ENCODE data around the gene PLCL1. TPM values are rescaled to one million over a fixed set of nuclear protein-coding genes. Genes with fewer than 3 reads are reported as not detected.
"Not testable (repeated sequence)": the region's sequence is repeated elsewhere in the genome, so short reads cannot be mapped to it uniquely, and the experiment has no call there.

PLCL1 gene
- total and polyA plus RNA-seq, 5 experiments from 2014 or later: 3.0 to 8.8 (median 4.8) TPM

DNA sequence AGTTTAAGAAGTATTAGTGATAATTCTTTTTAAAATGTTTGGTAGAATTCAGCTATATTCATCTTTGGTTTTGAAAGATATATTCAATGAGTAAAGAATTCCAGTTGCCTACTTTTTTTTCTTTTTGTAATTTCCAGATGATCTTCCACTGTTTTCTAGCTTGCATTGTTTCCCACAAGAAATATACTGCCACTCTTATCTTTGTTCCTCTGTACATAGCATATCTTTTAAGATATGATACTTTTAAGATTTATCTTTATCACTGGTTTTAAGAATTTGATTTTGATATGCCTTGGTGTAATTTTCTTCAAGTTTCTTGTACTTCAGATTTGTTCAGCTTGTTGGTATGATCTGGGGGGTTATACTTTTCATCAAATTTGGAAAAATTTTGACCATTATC, 374.4 kb downstream of the PLCL1 start:
- Mint-ChIP-seq H3K9me3 (peaks cover 4 to 43% (median 25%) of the 10 kb centered on the region in 9 donors), H3K4me1 (no peaks in the 10 kb centered on the region), H3K36me3 (peaks cover 0 to 21% (median 0%) of the 10 kb centered on the region in 3 donors), H3K27ac (no peak overlapping the region), H3K27me3 (peaks cover 4 to 17% (median 9%) of the 10 kb centered on the region in 5 donors), H3K4me3 (no peak overlapping the region)
- DNase-seq: no peak
- POLR2A ChIA-PET: no interaction called here
- no peak for ATAC-seq

DNA sequence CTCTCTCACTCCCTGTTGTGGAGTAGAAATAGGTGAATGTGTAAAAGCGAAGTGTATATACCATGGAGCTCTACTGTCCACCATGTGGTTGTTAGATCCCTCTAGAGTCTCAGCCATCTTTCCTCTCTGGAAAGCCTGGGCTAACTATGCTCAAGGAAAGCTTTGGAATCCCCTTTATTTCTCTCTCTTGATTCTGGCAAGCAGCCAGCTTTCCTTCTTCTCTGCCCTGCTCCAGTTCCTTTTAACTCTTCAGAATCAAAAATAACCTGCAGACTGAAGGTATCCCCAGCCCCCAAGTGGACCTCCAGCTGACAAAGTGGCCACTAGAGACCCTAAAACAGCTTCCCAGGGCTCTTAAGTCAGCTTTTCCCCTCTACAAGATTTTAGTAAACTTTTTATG, 381.9 kb downstream of the PLCL1 start:
- H3K36me3 Mint-ChIP-seq: peaks cover 0 to 8% (median 0%) of the 10 kb centered on the region in 3 donors
- ATAC-seq (no peak), DNase-seq (no peak)
- H3K27ac Mint-ChIP-seq: no peak overlapping the region
- H3K27me3 Mint-ChIP-seq: peaks cover 6 to 36% (median 9%) of the 10 kb centered on the region in 5 donors
- no peak overlapping the region for H3K4me3 Mint-ChIP-seq
- H3K9me3 Mint-ChIP-seq: peaks cover 0 to 9% (median 0%) of the 10 kb centered on the region in 9 donors
- POLR2A ChIA-PET: no interaction called here
- no peaks in the 10 kb centered on the region for H3K4me1 Mint-ChIP-seq

DNA sequence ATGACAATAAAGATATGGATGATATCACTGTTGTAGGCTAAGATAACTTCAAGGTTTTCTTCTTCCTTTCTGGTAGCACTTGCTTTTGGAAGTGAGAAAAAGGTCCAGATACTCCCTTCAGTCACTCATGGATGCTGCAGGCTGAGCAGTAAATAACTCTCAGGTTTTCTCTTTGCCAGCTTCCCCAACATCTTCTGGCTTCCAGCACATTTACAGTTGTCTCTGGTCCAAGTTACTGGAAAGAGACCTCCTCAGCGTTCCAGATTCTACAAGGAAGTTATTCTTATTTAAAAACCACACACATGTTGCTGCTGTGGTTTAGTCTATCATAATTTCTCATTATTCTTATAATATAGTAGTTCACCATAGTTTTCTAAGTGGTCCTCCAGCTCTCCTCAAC, 383.4 kb downstream of the PLCL1 start:
- POLR2A ChIA-PET: no interaction called here
- H3K9me3 Mint-ChIP-seq: peaks cover 0 to 9% (median 0%) of the 10 kb centered on the region in 9 donors
- peaks cover 0 to 8% (median 0%) of the 10 kb centered on the region in 3 donors for H3K36me3 Mint-ChIP-seq
- H3K4me3 Mint-ChIP-seq: no peak overlapping the region
- DNase-seq (no peak), ATAC-seq (no peak)
- H3K27ac Mint-ChIP-seq: no peak overlapping the region
- no peaks in the 10 kb centered on the region for H3K4me1 Mint-ChIP-seq
- peaks cover 4 to 34% (median 7%) of the 10 kb centered on the region in 5 donors for H3K27me3 Mint-ChIP-seq

DNA sequence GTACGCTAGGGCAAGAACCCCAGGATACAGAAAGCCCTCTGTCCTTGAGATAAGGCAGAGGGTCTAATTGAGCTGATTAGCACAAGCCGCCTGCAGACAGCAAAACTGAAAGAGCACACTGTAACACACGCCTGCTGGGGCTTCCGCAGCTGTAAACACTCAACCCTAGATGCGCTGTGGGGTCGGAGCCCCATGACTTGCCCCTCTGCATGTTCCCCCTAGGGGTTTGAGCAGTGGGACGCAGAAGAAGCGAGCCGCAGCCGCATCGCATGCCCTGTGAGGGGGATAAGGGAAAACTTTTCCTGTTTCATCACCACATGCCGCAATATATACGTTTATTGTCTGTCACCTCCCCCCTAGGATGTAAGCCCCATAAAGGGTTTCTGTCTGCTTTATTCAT, 384.6 kb downstream of the PLCL1 start:
- Mint-ChIP-seq H3K4me3 (no peak overlapping the region), H3K27me3 (peaks cover 4 to 42% (median 9%) of the 10 kb centered on the region in 5 donors), H3K4me1 (no peaks in the 10 kb centered on the region), H3K36me3 (peaks cover 0 to 8% (median 0%) of the 10 kb centered on the region in 3 donors), H3K27ac (peak overlapping the region in 1 of 10 donors; percentile 28), H3K9me3 (peaks cover 0 to 10% (median 0%) of the 10 kb centered on the region in 9 donors)
- ATAC-seq (no peak), DNase-seq (no peak)
- POLR2A ChIA-PET: no interaction called here

DNA sequence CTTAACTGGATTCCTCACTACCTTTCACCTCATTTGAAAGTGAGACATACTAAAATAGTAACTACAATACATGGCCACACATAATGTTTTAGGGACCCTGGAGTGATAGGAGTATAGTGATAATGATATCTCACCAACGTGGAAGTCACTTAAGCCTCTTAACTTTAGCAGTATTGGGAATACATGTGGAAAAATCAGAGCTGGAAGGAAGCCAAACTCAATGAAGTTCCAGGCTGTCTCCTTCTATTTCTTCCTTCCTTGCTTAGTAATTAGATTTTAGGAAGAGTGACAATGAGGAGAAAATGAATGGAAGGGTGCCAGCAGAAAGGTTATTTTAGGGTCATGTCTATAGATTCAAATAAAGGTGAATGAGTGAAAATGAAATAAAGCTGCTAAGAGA, 387.3 kb downstream of the PLCL1 start:
- Mint-ChIP-seq H3K4me1 (no peaks in the 10 kb centered on the region), H3K9me3 (peaks cover 0 to 10% (median 3%) of the 10 kb centered on the region in 9 donors), H3K27me3 (peaks cover 10 to 52% (median 17%) of the 10 kb centered on the region in 5 donors), H3K36me3 (peaks cover 0 to 9% (median 0%) of the 10 kb centered on the region in 3 donors), H3K4me3 (no peak overlapping the region), H3K27ac (no peak overlapping the region)
- POLR2A ChIA-PET: no interaction called here
- DNase-seq (no peak), ATAC-seq (no peak)

DNA sequence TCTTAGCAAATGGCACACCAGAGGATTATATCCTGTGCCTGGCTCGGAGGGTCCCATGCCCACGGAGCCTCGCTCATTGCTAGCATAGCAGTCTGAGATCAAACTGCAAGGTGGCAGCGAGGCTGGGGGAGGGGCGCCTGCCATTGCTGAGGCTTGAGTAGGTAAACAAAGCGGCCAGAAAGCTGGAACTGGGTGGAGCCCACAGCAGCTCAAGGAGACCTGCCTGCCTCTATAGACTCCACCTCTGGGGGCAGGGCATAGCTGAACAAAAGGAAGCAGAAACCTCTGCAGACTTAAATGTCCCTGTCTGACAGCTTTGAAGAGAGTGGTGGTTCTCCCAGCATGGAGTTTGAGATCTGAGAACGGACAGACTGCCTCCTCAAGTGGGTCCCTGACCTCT, 392.2 kb downstream of the PLCL1 start:
- H3K9me3 Mint-ChIP-seq, DNase-seq, H3K4me1 Mint-ChIP-seq, H3K27ac Mint-ChIP-seq, H3K4me3 Mint-ChIP-seq, H3K36me3 Mint-ChIP-seq, ATAC-seq, POLR2A ChIA-PET: not testable (repeated sequence)
- peaks cover 6 to 54% (median 18%) of the 10 kb centered on the region in 5 donors for H3K27me3 Mint-ChIP-seq

Other genes starting within 250 kb of the PLCL1 start
- under 1 TPM; 0.22 to 0.47 TPM for gene RFTN2, start 129.0 kb upstream of the PLCL1 start, total RNA-seq
- under 1 TPM in 1 of 3 donors, not detected in 2; 0.13 TPM for gene RFTN2, start 129.0 kb upstream of the PLCL1 start, polyA plus RNA-seq
- 10 to 100 TPM; 15.7 to 19.3 TPM for gene MARS2, start 99.2 kb upstream of the PLCL1 start, total RNA-seq
- 10 to 100 TPM in 2 of 3 donors, 1 to 10 TPM in 1; 8.4 to 12.7 (median 12.5) TPM for gene MARS2, start 99.2 kb upstream of the PLCL1 start, polyA plus RNA-seq
- gene BOLL, start 19.3 kb upstream of the PLCL1 start, total RNA-seq: not detected
- gene BOLL, start 19.3 kb upstream of the PLCL1 start, polyA plus RNA-seq: not detected

All from naive thymus-derived CD8-positive, alpha-beta T cell (primary cell).